Right renal pelvis (tissue), 4 donors: ENCODE results near the gene MGMT. TPM values are rescaled to one million over a fixed set of nuclear protein-coding genes. Genes with fewer than 3 reads are reported as not detected.

Experiments used
- DNase-seq, 4 donors: peaks; one replicate each; pipeline ENCODE4 v3.0.0-alpha.2; 2013; ENCODE audit warnings: low read depth in 4 of 4, low spot score in 3 of 4, missing footprints in 1 of 4
- polyA plus RNA-seq, 4 donors: library from polyadenylated mRNA; unstranded; fragments of 120-200 nt; gene quantifications; one replicate each; pipeline ENCODE4 v1.2.1, GENCODE V29; 2013; ENCODE audit not compliant: insufficient read length in 4 of 4

The MGMT gene
- polyA plus RNA-seq, 4 donors, result 17.6 to 24.0 (median 19.9) TPM

- DNase-seq, result no peak
Measured at GRCh38 chr10:129764011-129764900, 297.2 kb downstream of the MGMT start.

- DNase-seq, result no peak
Measured at GRCh38 chr10:129764901-129765663, 298.0 kb downstream of the MGMT start.

GRCh38 chr10:129765664-129766550, 298.9 kb downstream of the MGMT start:
- DNase-seq, result no peak

DNA sequence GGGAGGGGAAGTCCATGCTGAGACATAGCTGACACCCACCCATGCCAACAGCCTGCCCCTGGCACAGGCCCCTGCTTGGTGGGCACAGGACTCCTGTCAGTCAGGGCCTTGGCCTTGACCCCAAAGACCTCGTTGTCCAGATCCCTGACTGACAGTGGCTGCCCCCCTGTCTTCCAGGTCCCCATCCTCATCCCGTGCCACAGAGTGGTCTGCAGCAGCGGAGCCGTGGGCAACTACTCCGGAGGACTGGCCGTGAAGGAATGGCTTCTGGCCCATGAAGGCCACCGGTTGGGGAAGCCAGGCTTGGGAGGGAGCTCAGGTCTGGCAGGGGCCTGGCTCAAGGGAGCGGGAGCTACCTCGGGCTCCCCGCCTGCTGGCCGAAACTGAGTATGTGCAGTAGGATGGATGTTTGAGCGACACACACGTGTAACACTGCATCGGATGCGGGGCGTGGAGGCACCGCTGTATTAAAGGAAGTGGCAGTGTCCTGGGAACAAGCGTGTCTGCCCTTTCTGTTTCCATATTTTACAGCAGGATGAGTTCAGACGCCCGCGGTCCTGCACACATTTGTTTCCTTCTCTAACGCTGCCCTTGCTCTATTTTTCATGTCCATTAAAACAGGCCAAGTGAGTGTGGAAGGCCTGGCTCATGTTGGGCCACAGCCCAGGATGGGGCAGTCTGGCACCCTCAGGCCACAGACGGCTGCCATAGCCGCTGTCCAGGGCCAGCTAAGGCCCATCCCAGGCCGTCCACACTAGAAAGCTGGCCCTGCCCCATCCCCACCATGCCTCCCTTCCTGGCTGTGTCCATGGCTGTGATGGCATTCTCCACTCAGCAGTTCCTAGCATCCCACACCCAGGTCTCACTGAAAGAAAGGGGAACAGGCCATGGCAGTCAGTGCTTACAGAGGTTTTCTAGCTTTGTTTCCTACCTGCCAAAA, 299.8 kb downstream of the MGMT start:
- DNase-seq, result no peak

DNA sequence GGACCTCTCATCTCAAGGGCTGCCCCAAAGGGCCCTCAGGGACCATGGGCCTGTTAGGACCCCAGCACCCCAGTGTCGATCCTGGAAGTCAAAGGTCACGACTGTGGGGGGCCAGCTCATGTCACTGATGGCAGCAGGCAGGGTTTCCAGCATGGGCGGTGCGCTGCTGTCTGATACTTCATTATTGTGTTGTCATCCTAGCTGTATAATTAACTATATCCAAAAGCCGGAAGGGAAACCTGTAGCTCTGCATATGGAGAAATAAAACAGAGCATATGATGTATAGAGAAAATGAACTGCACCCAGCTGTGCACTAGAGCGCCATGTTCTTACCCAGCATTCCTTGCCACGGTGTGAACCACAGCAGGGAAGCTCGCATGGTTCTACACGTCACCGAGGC, 300.7 kb downstream of the MGMT start:
- no peak for DNase-seq

DNA sequence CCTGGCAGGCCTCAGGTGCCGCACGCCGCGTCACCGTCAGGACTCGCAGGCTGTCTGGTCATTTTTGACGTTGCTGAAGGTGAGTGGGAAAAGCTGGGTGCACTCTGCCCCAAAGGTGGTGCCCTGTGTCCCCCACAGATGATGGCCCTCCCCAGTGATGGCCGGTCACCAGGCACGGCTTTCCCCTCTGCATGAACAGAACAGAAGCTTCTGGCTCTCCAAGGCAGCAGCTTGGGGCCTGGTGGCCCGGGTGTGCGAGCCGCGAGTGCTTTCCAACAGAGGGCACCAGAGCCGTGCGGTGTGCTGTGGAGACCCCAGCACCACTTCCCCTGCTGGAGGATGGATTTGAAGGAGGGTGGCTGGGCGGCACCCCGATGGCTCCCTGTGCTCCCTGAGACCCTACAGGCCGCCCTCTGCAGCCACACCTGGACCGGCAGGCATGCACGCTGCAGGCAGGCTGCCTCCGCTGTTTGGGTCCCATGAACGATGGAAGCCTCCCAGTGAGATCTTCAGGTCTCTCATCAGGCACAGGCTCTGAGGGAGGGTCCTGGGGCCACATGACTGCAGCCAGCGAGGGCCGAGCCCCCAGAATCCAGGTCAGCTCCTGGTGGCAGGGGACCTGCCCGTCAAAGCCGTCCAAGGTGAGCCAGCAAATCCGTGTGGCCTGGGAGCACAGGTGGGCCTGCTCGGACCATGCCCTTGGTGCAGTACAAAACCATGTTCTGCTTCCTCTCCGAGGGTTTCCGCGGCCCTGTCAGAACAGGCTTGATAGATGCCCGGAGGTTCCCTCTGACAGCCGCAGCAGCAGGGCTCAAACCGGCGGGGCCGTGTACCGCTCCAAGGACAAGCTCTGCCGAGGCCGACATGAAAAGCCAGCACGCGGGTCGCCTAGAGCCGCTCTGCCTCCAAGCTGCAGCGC, 301.7 kb downstream of the MGMT start:
- DNase-seq, result no peak

GRCh38 chr10:129769381-129770116, 302.5 kb downstream of the MGMT start:
- DNase-seq, result no peak

- DNase-seq, result no peak
Measured at GRCh38 chr10:129770286-129770685, 303.2 kb downstream of the MGMT start.

DNA sequence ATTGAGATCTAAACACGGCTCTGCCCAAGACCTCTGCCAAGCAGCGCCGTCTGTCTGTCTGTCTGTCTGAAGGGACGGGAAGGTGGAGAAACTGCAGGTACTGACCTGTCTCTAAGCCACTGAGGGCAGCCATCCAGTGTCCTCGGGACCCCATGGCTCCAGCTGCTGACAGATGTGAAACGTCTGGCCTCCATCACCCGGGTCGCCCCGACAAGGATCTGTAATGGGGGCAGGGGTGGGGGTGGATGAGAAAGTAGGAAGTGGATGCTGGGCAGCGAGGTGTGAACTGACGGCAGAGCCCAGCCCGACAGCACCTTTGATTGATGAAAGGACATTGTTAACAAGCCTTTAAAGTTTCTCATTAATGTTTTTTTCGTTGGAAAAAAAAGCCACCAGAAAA, 304.0 kb downstream of the MGMT start:
- DNase-seq, result no peak

DNA sequence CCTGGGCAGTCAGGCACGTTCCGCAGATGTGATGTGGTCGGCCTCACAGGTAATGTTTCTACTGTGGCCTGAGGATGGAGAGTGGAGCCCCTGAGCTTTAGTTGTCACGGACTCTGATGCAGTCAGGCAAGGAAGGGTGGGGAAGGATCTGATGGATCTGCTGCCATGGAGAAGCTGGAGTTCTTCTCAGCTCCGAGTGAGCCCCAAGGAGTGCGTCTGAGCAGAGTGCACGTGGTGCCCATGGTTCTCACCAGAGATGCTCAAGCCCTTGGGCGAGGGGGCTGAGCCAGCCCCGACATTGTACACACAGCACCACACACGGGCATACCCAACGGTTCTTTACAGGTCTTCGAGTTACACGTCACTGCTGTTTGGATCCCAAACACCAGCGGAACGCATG, 304.5 kb downstream of the MGMT start:
- no peak for DNase-seq

DNA sequence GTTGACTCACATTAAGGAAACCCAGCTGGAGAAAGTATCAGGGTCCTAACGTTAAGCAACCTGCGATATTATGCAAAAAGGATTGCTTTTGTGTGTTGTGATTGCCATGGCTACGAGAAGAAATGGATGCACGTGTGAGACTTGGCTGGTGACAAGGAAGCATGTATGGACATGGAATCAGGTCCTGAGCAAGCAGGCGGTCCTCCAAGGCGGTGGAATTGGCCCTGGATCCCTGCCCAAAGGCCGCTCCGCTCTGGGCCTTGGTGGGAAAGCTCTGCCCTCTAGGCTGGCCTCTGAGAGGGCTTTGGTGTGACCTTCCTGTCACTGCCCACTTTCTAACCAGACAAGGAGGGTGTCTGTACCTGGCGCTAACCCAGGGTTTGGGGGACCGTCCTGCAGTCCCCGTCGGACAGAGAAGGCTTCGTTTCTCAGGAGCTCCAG, 305.0 kb downstream of the MGMT start:
- DNase-seq, result no peak

- DNase-seq, result no peak
Measured at GRCh38 chr10:129772468-129773358, 305.7 kb downstream of the MGMT start.

- DNase-seq, result no peak
Measured at GRCh38 chr10:129773359-129773990, 306.4 kb downstream of the MGMT start.

GRCh38 chr10:129774082-129774735, 307.2 kb downstream of the MGMT start:
- no peak for DNase-seq

- DNase-seq, result no peak
Measured at GRCh38 chr10:129774736-129775401, 307.8 kb downstream of the MGMT start.
